Keratinocyte (primary cell): Measurements from ENCODE around the gene CLEC18A.

Experiments
- EZH2 ChIP-seq: IDR thresholded peaks from one replicate; pipeline ENCODE4 v1.6.1; 2012; ENCODE audit warnings: inconsistent platforms, mild to moderate bottlenecking, low read length, moderate library complexity
- TF ChIP-seq, protein P1 (sequence below), 3 experiments: IDR thresholded peaks in 1 of 3; conservative IDR thresholded peaks in 1 of 3; optimal IDR thresholded peaks in 1 of 3; 2 replicates in 2 of 3; 3 replicates in 1 of 3; pipeline versions ENCODE3 to v1.5.1; 2011; ENCODE audit warnings: low read length in 3 of 3, mild to moderate bottlenecking in 3 of 3, moderate library complexity in 2 of 3, control low read depth in 1 of 3, inconsistent platforms in 1 of 3; ENCODE audit not compliant: insufficient read depth in 2 of 3; ENCODE audit errors: extremely low read depth in 1 of 3

DNA sequence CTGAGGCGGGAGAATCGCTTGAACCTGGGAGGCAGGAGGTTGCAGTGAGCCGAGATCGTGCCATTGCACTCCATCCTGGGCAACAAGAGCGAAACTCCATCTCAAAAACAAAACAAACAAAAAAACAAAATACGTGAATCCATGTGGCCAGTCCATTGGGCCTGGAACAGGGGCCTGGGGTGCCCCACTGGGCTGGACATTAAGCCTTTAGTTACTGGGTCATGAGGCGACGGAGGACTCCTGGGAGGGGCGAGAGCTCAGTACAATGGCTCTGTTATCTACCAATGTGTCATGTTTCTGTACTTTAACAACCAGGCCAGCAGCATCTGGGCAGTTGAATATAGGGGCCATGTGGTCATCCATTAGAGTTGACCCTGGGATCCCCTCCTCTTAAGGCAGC lies 18.9 kb upstream of the CLEC18A start:
- TF ChIP-seq, protein P1, sequence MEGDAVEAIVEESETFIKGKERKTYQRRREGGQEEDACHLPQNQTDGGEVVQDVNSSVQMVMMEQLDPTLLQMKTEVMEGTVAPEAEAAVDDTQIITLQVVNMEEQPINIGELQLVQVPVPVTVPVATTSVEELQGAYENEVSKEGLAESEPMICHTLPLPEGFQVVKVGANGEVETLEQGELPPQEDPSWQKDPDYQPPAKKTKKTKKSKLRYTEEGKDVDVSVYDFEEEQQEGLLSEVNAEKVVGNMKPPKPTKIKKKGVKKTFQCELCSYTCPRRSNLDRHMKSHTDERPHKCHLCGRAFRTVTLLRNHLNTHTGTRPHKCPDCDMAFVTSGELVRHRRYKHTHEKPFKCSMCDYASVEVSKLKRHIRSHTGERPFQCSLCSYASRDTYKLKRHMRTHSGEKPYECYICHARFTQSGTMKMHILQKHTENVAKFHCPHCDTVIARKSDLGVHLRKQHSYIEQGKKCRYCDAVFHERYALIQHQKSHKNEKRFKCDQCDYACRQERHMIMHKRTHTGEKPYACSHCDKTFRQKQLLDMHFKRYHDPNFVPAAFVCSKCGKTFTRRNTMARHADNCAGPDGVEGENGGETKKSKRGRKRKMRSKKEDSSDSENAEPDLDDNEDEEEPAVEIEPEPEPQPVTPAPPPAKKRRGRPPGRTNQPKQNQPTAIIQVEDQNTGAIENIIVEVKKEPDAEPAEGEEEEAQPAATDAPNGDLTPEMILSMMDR (optimal IDR thresholded peaks at IDR 0.05 in 1 of 3, IDR thresholded peaks at IDR 0.05 in 1 of 3, conservative IDR thresholded peaks at IDR 0.05 in 1 of 3; ENCODE audit: extremely low read depth in 1 of 3, insufficient read depth in 2 of 3, low read length in 3 of 3) = no peak
- TF ChIP-seq EZH2 = no peak
